ENCODE measurements around the gene KRT10. TPM values are rescaled to one million over a fixed set of nuclear protein-coding genes. Genes with fewer than 3 reads are reported as not detected.
"Not testable (repeated sequence)": the region's sequence is repeated elsewhere in the genome, so short reads cannot be mapped to it uniquely, and the experiment has no call there.

The KRT10 gene
- 4.9 and 5.3 TPM in 2 replicates for total RNA-seq

GRCh38 chr17:40822132-40822812 lies at the start of gene KRT10:
TSS of gene KRT10 (minus strand) at chr17:40822614. CDS start at chr17:40822585, 29 bp downstream.
- DNase-seq, result no peak

- no peak for DNase-seq
Measured at GRCh38 chr17:40871316-40871715, 48.9 kb upstream of the KRT10 start.

DNA sequence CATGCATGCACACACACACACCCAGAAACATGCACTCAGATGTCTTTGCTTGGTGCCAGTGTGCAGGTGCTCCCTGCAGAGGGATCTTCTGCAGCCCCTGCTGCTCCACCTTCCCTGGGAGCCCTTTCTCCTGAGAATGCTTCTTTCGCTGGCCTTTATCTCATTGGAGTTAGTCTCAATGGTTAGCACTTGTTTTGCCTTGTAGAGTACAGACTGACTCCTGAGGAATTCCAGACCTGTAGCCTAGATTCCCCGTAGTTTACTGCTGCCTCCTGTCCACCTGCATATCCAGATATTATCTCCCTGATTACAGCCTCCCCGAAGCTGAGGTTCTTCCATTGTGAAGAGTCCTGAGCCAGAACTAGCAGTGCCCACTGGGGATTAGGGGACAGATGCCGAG lies 47.7 kb upstream of the KRT10 start:
- no peak for DNase-seq

DNA sequence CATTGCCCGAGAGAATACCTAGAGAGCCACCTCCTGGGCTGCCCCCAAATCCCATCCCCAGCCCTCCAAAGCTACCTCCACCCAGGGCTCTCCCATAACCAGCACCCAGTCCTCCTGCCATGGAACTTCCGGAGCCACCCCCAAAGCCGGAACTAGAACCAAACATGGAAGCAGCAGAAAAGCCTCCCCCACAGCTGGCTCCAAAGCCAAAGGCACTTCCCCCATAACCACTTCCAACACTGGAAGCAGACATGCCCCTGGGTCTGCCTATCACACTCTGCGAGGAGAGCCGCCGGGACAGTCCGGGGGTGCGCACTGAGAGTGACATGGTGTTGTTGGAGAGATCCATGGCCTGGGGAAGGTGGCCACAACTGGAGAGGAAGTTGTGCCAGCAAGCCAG lies 44.4 kb upstream of the KRT10 start, which contains the start of gene KRT12:
Gene KRT12, minus strand, starts transcription at position 386 of the 400 bp plus-strand sequence. Its CDS starts 37 bp downstream, at position 349.
- DNase-seq, result no peak

GRCh38 chr17:40864661-40865390 lies 42.4 kb upstream of the KRT10 start:
- DNase-seq, result no peak

DNA sequence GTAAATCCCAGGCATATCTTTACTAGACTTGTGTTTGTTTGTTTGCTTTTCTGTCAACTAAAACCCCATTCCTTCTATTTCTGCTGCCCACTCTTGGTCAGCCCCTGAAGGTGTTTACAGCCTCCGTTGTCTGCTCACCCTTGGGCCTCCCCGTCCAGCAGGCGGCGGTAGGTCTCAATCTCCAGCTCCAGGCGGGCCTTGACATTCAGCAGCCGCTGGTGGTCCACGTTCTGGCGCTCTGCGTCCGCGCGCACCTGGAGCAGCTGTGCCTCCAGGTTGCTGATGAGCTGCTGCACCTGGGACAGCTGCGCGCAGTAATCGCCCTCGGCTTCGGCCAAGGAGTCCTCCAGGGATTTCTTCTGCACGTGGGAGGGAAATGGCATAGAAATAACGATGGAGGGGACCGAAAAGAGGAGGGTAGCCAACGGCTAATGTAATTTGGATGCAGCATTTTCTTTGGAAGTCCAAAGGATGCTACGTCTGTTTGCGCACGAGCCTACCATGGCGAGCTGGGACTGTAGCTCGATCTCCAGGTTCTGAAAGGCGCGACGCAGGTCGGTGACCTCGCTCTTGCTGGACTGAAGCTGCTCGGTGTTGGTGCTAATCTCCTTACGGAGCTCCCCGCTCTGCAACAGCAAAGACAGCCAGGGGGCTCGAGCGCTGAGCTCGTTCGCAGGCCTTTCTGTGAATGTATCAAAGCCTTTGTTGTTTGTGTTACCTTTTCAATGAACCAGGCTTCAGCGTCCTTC lies 40.7 kb upstream of the KRT10 start:
- DNase-seq, result peak; percentile 45

- DNase-seq, result no peak
Measured at GRCh38 chr17:40859536-40859935, 37.1 kb upstream of the KRT10 start.

DNA sequence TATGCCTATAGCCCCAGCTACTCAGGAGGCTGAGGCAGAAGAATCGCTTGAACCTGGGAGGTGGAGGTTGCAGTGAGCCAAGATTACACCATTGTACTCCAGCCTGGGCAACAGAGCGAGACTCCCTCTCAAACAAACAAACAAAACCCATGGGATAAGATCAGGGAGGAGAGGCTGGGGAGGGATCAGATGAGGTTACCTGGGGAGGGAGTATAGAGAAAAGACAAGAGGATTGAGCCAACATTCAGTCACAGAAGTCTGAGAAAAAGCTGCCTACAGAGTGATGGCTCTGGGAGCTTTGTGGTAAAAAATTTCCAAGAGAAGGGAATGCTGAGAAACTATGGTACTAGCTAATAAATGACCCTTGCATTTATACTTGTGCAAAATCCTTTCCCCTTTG lies 36.3 kb upstream of the KRT10 start:
- not testable (repeated sequence) for DNase-seq

DNA sequence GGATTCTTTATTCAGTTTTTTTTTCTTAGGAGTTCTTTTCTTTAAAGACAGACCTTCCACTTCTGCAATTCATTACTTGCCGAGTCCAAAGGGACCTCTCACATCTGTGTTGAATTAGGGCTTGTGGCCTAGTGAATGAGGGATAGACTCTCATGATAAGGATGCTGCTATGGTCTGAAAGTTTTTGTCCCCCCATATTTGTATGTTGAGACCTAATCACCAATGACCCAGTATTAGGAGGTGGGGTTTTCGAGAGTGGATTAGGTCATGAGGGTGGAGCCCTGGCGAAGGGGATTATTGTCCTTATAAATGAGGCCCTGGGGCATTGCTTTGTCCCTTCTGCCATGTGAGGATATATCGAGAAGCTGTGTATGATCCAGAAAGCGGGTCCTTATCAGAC lies 35.1 kb upstream of the KRT10 start:
- DNase-seq, result peak; percentile 1

DNA sequence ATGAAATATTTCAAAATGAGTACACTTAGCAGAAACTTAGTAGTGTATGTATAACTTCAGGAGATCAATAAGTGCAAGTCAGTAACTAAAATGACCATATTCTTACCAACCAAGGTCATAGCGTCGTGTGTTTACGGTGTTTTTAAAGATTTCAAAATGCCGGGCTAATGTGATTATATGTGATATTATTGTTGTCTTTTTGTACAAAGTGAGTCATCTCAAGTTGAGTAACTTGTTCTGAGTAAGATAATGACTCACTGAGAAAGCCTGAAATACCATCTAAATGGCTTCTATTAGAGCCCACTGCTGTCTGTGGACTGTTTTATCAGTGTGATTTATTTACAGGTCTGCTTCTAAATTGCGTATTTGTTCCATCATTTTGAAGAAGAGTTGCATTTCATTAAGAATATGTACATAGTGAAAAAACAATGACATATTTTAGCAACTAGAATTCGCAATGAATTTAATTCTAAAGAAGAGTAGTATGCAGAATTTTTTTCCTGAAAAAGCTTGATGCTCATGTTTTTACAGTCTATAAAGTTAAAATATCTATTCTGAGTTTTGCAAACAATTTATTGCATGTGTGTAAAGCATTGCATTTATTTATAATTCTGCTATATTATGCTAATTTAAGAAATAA lies 31.9 kb upstream of the KRT10 start:
- peak; percentile 63 for DNase-seq

- no peak for DNase-seq
Measured at GRCh38 chr17:40852364-40852763, 29.9 kb upstream of the KRT10 start.

DNA sequence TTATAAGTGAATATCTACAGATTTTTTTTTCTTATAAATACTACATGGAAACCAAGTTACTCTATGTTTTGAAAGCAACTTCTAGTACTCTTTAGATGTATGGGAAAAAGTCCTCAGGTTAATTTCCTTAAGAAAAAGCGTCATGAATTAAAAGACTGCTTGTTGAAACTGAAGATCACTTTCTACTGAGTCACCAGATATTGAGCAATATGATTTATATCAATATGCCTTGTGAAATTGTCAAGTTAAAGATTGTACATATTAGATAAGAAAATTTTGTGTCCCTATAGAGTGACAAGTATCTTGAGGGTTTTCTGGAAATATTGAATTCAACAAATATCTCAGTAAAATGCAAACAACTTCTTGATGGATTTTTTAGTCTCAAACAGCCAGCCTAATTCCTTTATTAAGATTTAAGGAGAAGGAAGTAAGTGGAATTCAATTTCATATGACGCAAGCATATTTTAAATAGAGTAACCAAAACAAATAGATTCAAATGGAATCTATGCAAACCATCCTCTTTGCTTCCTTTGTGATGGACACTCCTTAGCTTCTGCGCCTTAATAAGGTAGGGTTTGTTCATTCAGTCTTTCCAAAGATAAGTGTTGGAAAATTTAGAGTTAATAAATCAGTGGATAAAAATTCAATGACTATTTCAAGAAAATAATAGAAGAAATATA lies 28.0 kb upstream of the KRT10 start:
- DNase-seq, result no peak

DNA sequence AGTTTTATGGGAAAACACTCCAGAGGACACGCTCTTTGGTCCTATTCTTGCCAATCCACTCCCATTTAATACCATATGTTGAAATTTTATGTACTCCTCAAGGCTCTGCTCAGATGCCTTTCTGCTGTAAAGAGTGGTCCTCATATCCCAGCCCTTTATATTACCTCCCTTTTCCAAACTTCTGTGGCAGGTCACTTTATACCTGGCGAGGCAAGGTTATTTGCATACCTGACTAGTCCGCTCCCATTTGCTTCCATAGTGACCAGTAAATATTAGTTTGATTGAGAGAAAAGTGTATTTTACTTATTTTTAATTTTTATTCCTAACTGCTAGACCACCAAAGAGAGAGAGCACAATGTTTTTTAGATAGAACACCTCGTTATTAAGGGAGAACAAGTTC lies 27.3 kb upstream of the KRT10 start:
- no peak for DNase-seq

DNA sequence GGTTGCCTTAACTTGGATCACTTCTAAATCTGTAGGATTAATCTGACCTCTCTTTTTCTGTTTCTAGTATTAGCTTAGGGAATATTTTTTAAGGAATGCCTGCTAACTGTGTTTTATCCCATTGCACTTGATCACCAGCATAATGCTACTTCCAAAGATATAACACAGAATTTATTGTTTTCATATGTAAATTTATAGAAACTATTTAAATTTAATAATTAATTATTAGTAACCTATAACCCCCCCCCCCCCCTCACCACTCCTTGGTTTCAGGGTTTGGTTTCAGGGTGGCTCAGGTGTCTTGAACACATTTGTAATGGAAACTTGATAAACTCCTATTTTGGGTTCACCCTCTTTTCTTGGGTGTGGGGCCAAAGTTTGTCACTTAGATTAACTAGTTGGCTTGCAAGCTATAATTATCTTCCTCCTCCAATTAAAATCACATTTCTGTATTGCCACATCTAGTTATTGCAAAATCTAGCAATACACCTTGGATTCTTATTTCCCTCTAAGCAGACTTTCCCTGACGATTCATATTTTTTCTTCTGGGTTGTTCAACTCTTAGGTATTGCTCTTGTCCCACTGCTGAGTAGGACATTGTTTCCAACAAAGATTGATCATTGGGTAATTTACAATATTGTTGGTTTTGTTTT lies 26.3 kb upstream of the KRT10 start:
- no peak for DNase-seq

DNA sequence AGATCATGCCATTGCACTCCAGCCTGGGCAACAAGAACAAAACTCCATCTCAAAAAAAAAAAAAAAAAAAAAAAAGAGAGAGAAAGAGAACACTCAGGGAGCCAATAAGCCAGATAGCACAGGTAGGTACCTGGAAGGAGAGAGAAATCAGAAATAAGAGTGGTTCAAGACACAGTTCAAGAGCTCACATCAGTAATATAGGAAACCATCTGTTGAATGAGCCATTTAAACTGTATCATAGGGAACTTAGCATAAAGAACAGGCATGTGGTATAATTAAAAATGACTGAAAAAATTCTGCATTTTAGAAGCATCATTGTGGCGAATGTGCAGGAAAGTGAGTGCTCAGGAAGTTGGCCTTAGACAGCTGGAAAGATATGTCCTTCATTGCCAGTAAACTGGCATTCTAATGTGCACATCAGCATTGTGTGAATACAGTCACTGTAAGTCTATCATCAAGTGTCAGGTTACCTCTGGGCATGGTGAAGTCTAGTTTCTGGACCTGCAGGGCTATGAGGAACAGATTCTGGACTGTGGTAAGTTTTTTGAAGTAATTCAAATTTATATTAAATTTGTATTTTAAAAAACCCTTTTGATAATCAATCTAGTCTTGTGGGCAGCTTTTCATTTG lies 24.2 kb upstream of the KRT10 start:
- no peak for DNase-seq

- DNase-seq, result no peak
Measured at GRCh38 chr17:40844671-40845107, 22.3 kb upstream of the KRT10 start.

GRCh38 chr17:40843242-40843641 lies 20.8 kb upstream of the KRT10 start:
- no peak for DNase-seq

DNA sequence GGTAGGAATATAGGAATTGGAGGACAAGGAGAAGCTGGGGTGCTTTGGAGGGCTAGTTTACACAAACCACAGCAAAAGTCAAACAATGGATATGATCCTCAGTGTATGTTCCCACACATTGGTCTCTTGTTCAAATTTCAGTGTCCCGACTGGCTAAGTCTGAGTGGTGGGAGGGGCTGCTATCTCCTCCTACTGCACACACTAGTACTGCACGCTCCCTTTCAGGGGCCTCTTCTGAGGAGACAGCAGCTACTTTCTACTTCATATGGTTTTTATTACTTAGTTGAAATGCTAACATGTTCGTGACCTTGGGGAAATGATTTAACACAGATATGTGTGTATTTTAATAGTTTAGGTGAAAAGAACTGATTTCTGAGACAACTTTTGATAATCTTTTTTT lies 18.8 kb upstream of the KRT10 start:
- no peak for DNase-seq

- no peak for DNase-seq
Measured at GRCh38 chr17:40839194-40839593, 16.8 kb upstream of the KRT10 start.

GRCh38 chr17:40836020-40836419 lies 13.6 kb upstream of the KRT10 start:
- DNase-seq, result no peak

- DNase-seq, result no peak
Measured at GRCh38 chr17:40833882-40834281, 11.5 kb upstream of the KRT10 start.
